Measurements from ENCODE around the gene SLC51B. TPM values are rescaled to one million over a fixed set of nuclear protein-coding genes. Genes with fewer than 3 reads are reported as not detected.

Gene SLC51B
- total RNA-seq, 1 donor from 2014 or later = not detected

DNA sequence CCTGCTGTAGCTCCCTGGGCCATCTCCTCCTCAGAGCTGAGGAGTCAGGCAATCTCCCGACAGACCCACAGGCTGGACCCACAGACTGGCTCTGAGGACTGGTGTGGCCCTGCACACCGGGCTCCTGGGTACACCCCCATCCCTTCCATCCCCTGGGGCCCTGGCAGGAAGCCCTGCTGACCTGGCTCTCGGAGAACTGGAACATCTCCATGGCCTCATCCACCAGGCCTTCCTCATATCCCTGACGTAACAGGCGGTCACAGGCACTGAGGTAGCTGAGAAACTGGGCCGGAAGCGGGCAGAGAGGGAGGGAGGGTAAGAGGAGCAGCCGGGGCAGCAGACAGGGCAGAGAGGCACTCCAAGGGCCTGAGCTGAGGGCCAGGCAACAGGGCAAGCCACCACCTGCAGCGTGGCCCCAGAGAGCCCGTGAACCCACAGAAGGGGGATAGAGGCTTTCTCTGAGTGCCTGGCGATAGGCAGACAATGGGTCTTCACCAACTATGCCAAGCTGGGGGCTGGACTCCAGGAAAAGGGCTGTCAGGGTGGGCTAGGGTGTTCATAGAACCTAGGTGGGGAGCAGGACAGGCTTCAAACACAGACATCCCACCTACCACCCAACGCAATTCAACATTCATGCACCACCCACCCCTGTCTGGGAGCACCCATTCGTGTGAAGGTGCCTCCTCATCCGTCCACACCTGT, 49.3 kb downstream of the SLC51B start:
- no peak for DNase-seq (ENCODE audit: low read depth)
- H3K36me3 ChIP-seq (ENCODE audit: control insufficient read depth, insufficient read depth, low read length) = peaks cover 9% of the 10 kb centered on the region
- H3K4me3 ChIP-seq (ENCODE audit: low read depth, low read length) = no peak overlapping the region
- FAIRE-seq = no peak
- H3K27me3 ChIP-seq (ENCODE audit: control insufficient read depth, insufficient read depth, low read length) = no peaks in the 10 kb centered on the region
- TF ChIP-seq, protein P1, sequence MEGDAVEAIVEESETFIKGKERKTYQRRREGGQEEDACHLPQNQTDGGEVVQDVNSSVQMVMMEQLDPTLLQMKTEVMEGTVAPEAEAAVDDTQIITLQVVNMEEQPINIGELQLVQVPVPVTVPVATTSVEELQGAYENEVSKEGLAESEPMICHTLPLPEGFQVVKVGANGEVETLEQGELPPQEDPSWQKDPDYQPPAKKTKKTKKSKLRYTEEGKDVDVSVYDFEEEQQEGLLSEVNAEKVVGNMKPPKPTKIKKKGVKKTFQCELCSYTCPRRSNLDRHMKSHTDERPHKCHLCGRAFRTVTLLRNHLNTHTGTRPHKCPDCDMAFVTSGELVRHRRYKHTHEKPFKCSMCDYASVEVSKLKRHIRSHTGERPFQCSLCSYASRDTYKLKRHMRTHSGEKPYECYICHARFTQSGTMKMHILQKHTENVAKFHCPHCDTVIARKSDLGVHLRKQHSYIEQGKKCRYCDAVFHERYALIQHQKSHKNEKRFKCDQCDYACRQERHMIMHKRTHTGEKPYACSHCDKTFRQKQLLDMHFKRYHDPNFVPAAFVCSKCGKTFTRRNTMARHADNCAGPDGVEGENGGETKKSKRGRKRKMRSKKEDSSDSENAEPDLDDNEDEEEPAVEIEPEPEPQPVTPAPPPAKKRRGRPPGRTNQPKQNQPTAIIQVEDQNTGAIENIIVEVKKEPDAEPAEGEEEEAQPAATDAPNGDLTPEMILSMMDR (IDR thresholded peaks at IDR 0.05; ENCODE audit: insufficient read depth, low read length, severe bottlenecking) = no peak

DNA sequence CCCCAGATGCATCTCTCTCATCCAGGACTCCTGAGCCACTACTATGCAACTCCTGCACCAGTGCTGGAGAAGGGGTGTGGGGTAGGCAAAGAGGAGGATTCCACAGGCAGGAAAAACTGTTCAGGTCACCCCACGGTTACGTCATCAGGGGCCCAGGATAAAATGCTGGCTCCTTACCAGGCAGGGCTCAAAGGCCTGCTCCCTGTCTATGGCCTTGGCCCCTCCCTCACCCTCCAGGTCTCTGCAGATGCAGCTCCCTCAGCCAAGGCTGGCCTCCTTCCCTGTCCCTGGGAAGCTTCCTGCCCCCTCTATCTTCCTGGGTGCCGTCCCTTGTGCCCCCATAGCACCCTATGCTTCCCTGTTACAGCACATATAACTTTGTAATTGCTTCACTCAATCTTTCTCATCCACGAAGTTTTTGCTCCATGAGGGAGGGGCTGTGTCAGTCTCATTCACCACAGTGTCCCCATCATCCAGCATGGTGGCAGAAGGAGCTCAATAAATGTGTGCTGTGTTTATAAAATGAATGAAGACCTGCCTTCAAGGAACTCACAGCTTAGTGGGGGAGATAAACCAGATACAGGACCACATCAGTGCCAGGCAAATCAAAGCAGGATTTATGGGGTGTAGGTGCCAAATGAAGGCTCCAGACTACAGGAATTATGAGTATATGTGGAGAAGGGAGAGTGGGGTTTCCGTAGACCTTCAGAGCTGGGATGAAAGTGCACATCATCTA, 50.0 kb downstream of the SLC51B start:
- Histone ChIP-seq H3K36me3 (ENCODE audit: control insufficient read depth, insufficient read depth, low read length) (peaks cover 9% of the 10 kb centered on the region), H3K27me3 (ENCODE audit: control insufficient read depth, insufficient read depth, low read length) (no peaks in the 10 kb centered on the region), H3K4me3 (ENCODE audit: low read depth, low read length) (no peak overlapping the region)
- DNase-seq (ENCODE audit: low read depth) (no peak), FAIRE-seq (no peak)
- TF ChIP-seq, protein P1 (IDR thresholded peaks at IDR 0.05; ENCODE audit: insufficient read depth, low read length, severe bottlenecking) = no peak

DNA sequence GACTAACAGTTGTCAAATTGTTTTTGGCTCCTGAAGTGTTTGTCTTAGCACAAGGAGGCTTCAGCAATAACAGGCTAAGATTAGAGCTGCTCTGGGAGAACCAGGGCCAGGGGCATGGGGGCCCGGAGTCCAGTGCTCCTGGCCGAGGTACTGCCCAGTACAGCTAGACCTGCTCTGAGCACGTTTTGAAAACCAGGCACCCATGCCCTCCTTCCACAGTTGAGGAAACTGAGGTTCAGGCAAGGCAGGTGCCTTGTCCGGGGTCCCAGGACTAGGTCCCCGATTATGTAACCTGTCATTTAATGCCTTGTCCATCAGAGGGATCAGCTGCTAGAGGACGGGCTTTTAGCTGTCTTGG, 50.5 kb downstream of the SLC51B start:
- FAIRE-seq (no peak), DNase-seq (ENCODE audit: low read depth) (no peak)
- Histone ChIP-seq H3K36me3 (ENCODE audit: control insufficient read depth, insufficient read depth, low read length) (peaks cover 13% of the 10 kb centered on the region), H3K27me3 (ENCODE audit: control insufficient read depth, insufficient read depth, low read length) (no peaks in the 10 kb centered on the region), H3K4me3 (ENCODE audit: low read depth, low read length) (no peak overlapping the region)
- TF ChIP-seq, protein P1 (IDR thresholded peaks at IDR 0.05; ENCODE audit: insufficient read depth, low read length, severe bottlenecking) = no peak

DNA sequence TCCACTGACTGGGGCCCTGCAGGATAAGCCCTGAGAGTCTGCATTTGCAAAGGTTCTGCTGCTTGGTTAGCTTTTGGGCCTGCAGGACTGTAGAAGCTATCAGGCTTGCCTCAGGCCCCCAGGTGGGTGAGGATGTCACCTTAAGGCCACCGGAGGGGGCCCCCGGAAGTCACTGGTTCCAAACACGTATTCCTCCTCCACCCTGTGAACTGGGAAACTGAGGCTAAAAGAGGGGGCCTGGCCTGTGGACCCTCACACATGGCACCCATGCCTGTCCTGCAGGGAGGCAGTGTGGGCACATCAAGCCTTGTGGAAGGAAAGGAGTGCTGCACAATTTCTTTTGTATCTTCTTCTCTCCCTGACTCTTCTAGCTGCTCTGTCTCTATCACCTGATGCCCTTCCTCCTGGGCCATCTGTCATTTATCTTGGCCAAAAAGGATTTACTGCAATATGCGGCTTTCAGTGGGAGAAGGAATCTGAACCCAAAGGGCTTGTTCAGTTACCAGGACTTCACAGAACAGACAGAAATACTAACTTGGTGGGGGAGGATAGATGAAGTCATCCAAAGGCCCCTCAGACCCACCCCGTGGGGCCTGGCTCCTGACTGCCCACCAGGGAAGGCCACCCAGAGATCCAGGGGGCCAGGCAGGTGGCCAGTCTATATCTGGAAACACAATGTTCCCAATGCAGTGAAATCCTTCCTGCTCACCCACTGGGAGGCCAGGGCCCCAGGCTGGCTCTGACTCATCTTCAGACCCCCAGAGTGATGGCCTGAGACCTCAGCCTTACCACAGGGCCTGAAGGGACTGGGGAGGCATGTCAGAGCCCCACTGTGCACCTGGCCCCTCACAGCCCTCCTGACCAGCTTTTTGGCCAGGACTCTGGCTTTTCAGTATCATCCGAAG, 51.5 kb downstream of the SLC51B start:
- FAIRE-seq (no peak), DNase-seq (ENCODE audit: low read depth) (no peak)
- TF ChIP-seq, protein P1 (IDR thresholded peaks at IDR 0.05; ENCODE audit: insufficient read depth, low read length, severe bottlenecking) = no peak
- Histone ChIP-seq H3K4me3 (ENCODE audit: low read depth, low read length) (no peak overlapping the region), H3K36me3 (ENCODE audit: control insufficient read depth, insufficient read depth, low read length) (peaks cover 16% of the 10 kb centered on the region), H3K27me3 (ENCODE audit: control insufficient read depth, insufficient read depth, low read length) (no peaks in the 10 kb centered on the region)

DNA sequence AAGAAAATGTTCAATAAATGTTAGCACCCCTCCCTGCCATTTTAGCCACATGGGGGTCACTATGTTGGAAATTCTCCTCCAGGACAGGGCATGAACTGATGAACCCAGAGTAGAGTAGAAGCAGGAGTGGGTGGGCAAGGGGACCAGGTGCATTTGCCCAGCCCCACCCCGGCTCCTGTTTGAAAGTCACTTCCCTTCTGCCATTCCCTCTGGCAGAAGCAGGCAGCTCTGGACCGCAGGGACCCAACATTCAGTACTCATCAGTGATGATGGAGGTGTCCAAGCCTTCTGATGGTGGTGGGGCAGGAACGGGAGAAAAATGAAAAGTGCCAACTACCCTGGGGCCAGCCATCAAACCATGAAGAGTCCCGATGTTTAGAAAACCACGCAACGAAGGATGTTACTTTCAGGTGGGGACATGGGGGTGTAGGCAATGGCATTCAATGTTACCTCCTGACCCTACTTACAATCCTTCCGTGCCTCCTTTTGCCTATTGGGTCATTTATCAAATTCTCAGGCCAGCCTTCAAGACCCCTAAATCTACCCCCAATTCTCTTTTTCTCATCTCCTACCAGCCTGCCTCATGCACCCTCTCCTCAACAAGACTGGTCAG, 52.6 kb downstream of the SLC51B start:
- no peaks in the 10 kb centered on the region for H3K27me3 ChIP-seq (ENCODE audit: control insufficient read depth, insufficient read depth, low read length)
- FAIRE-seq = peak; percentile 84
- TF ChIP-seq, protein P1 (IDR thresholded peaks at IDR 0.05; ENCODE audit: insufficient read depth, low read length, severe bottlenecking) = no peak
- no peak for DNase-seq (ENCODE audit: low read depth)
- H3K4me3 ChIP-seq (ENCODE audit: low read depth, low read length) = no peak overlapping the region
- peaks cover 16% of the 10 kb centered on the region for H3K36me3 ChIP-seq (ENCODE audit: control insufficient read depth, insufficient read depth, low read length)
